GM21381 (cell line): Measurements from ENCODE around the gene CSTPP1.
"Not testable (repeated sequence)": the region's sequence is repeated elsewhere in the genome, so short reads cannot be mapped to it uniquely, and the experiment has no call there.

Experiments
- ATAC-seq: cut with Tn5 transposase; IDR thresholded peaks from one replicate; pipeline ENCODE4 v1.9.1; 2021; ENCODE audit warnings: mild to moderate bottlenecking, moderate library complexity; ENCODE audit not compliant: unreplicated experiment

Gene CSTPP1

GRCh38 chr11:47034091-47034490, 97.5 kb downstream of the CSTPP1 start:
- ATAC-seq = no peak

GRCh38 chr11:47035108-47035507, 98.5 kb downstream of the CSTPP1 start:
- ATAC-seq = no peak

GRCh38 chr11:47044119-47044518, 107.6 kb downstream of the CSTPP1 start:
- no peak for ATAC-seq

GRCh38 chr11:47047972-47048371, 111.4 kb downstream of the CSTPP1 start:
- no peak for ATAC-seq

GRCh38 chr11:47050284-47050683, 113.7 kb downstream of the CSTPP1 start:
- ATAC-seq = no peak

GRCh38 chr11:47051217-47051616, 114.7 kb downstream of the CSTPP1 start:
- no peak for ATAC-seq

- no peak for ATAC-seq
These were observed 115.6 kb downstream of the CSTPP1 start for GRCh38 chr11:47052165-47052564.

- no peak for ATAC-seq
These were observed 116.0 kb downstream of the CSTPP1 start for GRCh38 chr11:47052576-47052975.

- no peak for ATAC-seq
These were observed 119.0 kb downstream of the CSTPP1 start for GRCh38 chr11:47055534-47055933.

- ATAC-seq = no peak
These were observed 119.8 kb downstream of the CSTPP1 start for GRCh38 chr11:47056261-47056915.

- no peak for ATAC-seq
These were observed 120.8 kb downstream of the CSTPP1 start for GRCh38 chr11:47057365-47057764.

- ATAC-seq = no peak
These were observed 124.2 kb downstream of the CSTPP1 start for GRCh38 chr11:47060807-47061206.

- no peak for ATAC-seq
These were observed 125.0 kb downstream of the CSTPP1 start for GRCh38 chr11:47061429-47062178.

GRCh38 chr11:47062736-47063135, 126.2 kb downstream of the CSTPP1 start:
- no peak for ATAC-seq

- no peak for ATAC-seq
These were observed 130.8 kb downstream of the CSTPP1 start for GRCh38 chr11:47067401-47067800.

GRCh38 chr11:47070769-47071168, 134.2 kb downstream of the CSTPP1 start:
- ATAC-seq = no peak

- no peak for ATAC-seq
These were observed 134.8 kb downstream of the CSTPP1 start for GRCh38 chr11:47071341-47071740.

GRCh38 chr11:47071791-47072261, 135.3 kb downstream of the CSTPP1 start:
- ATAC-seq = no peak

- ATAC-seq = no peak
These were observed 142.4 kb downstream of the CSTPP1 start for GRCh38 chr11:47078751-47079521.

- ATAC-seq = not testable (repeated sequence)
These were observed 144.2 kb downstream of the CSTPP1 start for GRCh38 chr11:47080775-47081174.

- no peak for ATAC-seq
These were observed 147.4 kb downstream of the CSTPP1 start for GRCh38 chr11:47083913-47084312.

- no peak for ATAC-seq
These were observed 151.2 kb downstream of the CSTPP1 start for GRCh38 chr11:47087801-47088200.
